HG03039 (cell line): ENCODE results near the gene HSPB7.
"Not testable (repeated sequence)": the region's sequence is repeated elsewhere in the genome, so short reads cannot be mapped to it uniquely, and the experiment has no call there.

Experiments
- ATAC-seq: cut with Tn5 transposase; IDR thresholded peaks from one replicate; pipeline ENCODE4 v1.9.1; 2021; ENCODE audit warnings: mild to moderate bottlenecking, moderate library complexity; ENCODE audit not compliant: unreplicated experiment

Gene HSPB7

GRCh38 chr1:16023050-16023653 is 5.3 kb upstream of the HSPB7 start:
- ATAC-seq = no peak

- no peak for ATAC-seq
Observed at GRCh38 chr1:16022393-16022792, 4.5 kb upstream of the HSPB7 start.

GRCh38 chr1:16021681-16022080 is 3.8 kb upstream of the HSPB7 start, which contains the start of gene CLCNKA:
CLCNKA (plus strand) TSS chr1:16022036; CDS start chr1:16022620, 584 bp downstream.
- ATAC-seq = no peak

GRCh38 chr1:16020878-16021277 is 3.0 kb upstream of the HSPB7 start:
- ATAC-seq = not testable (repeated sequence)

GRCh38 chr1:16020325-16020724 is 2.5 kb upstream of the HSPB7 start:
- ATAC-seq = no peak

- no peak for ATAC-seq
Observed at GRCh38 chr1:16019644-16020277, 1.9 kb upstream of the HSPB7 start.

GRCh38 chr1:16018749-16019643 is 1.2 kb upstream of the HSPB7 start:
- ATAC-seq = no peak

GRCh38 chr1:16018308-16018707 is 465 bp upstream of the HSPB7 start:
- no peak for ATAC-seq

- no peak for ATAC-seq
Observed at GRCh38 chr1:16017076-16017460, 775 bp downstream of the HSPB7 start.

- ATAC-seq = no peak
Observed at GRCh38 chr1:16015960-16016901, 1.6 kb downstream of the HSPB7 start.

GRCh38 chr1:16015491-16015890 is 2.4 kb downstream of the HSPB7 start:
- ATAC-seq = no peak

GRCh38 chr1:16014509-16015482 is 3.0 kb downstream of the HSPB7 start:
- no peak for ATAC-seq

GRCh38 chr1:16013908-16014258 is 4.0 kb downstream of the HSPB7 start:
- no peak for ATAC-seq

GRCh38 chr1:16013220-16013907 is 4.5 kb downstream of the HSPB7 start:
- no peak for ATAC-seq

GRCh38 chr1:16012590-16013219 is 5.1 kb downstream of the HSPB7 start:
- ATAC-seq = no peak

- ATAC-seq = no peak
Observed at GRCh38 chr1:16011936-16012589, 5.8 kb downstream of the HSPB7 start.

- ATAC-seq = no peak
Observed at GRCh38 chr1:16010837-16011236, 7.0 kb downstream of the HSPB7 start.

- ATAC-seq = no peak
Observed at GRCh38 chr1:16009678-16010077, 8.2 kb downstream of the HSPB7 start.
